GM10266 (cell line): ENCODE measurements around the gene CD40LG.
A peak's percentile ranks its signal among the peaks of the same experiment; 100 is the strongest.

Experiments
- DNase-seq: peaks from one replicate; pipeline ENCODE4 v3.0.0; 2012; ENCODE audit errors: extremely low spot score
- CTCF ChIP-seq: IDR thresholded peaks from 2 replicates; pipeline ENCODE4 v1.5.1; 2012; ENCODE audit warnings: mild to moderate bottlenecking, low read depth; ENCODE audit not compliant: control insufficient read depth, insufficient read depth; ENCODE audit errors: missing control alignments

CD40LG gene

GRCh38 chrX:136647677-136648360 is at the start of gene CD40LG:
TSS of gene CD40LG (plus strand) at chrX:136648158. CDS start at chrX:136648249, 91 bp downstream.
- DNase-seq = no peak
- TF ChIP-seq CTCF = no peak

GRCh38 chrX:136598631-136599030 is 49.3 kb upstream of the CD40LG start:
- no peak for TF ChIP-seq CTCF
- DNase-seq = no peak

- no peak for DNase-seq
- TF ChIP-seq CTCF = no peak
These were observed 47.9 kb upstream of the CD40LG start for GRCh38 chrX:136600059-136600458.

GRCh38 chrX:136607236-136607635 is 40.7 kb upstream of the CD40LG start:
- DNase-seq = no peak
- TF ChIP-seq CTCF = no peak

GRCh38 chrX:136608295-136608933 is 39.5 kb upstream of the CD40LG start:
- peak; percentile 50 for TF ChIP-seq CTCF
- DNase-seq = peak; percentile 11

- DNase-seq = peak; percentile 45
- no peak for TF ChIP-seq CTCF
These were observed 30.8 kb upstream of the CD40LG start for GRCh38 chrX:136616987-136617685.
